ENCODE measurements around the gene IP6K1. TPM values are rescaled to one million over a fixed set of nuclear protein-coding genes. Genes with fewer than 3 reads are reported as not detected.

Gene IP6K1
- total RNA-seq, 4 donors from 2014 or later = 37.8 to 64.9 (median 43.5) TPM

GRCh38 chr3:49703956-49704355 lies 82.4 kb downstream of the IP6K1 start:
- H3K27me3 ChIP-seq = no peaks in the 10 kb centered on the region
- no peaks in the 10 kb centered on the region for H3K9me3 ChIP-seq
- no peak for ATAC-seq
- no peak overlapping the region for H3K27ac ChIP-seq
- peaks cover 0 to 94% of the 10 kb centered on the region in 2 donors for H3K36me3 ChIP-seq
- TF ChIP-seq CTCF (IDR thresholded peaks at IDR 0.05) (no peak), EP300 (IDR thresholded peaks at IDR 0.05) (no peak), POLR2A (IDR thresholded peaks at IDR 0.05) (no peak), POLR2AphosphoS5 (IDR thresholded peaks at IDR 0.05) (no peak)
- peaks cover 0 to 6% (median 0%) of the 10 kb centered on the region in 3 donors for H3K4me1 ChIP-seq
- no peak overlapping the region for H3K4me3 ChIP-seq
- 82% methylated on average over 7 of the region's 7 CpGs; no CpG with 5 or more reads in 1 of the 2 donors for WGBS, 2 donors (ENCODE audit: low coverage in 1 of 2)

GRCh38 chr3:49703443-49703927 lies 82.9 kb downstream of the IP6K1 start:
- Histone ChIP-seq H3K36me3 (peaks cover 0 to 99% of the 10 kb centered on the region in 2 donors), H3K4me3 (no peak overlapping the region), H3K27me3 (no peaks in the 10 kb centered on the region), H3K4me1 (peaks cover 0 to 6% (median 0%) of the 10 kb centered on the region in 3 donors), H3K9me3 (no peaks in the 10 kb centered on the region), H3K27ac (no peak overlapping the region)
- WGBS, 2 donors (ENCODE audit: low coverage in 1 of 2) = 72% methylated on average over 5 of the region's 14 CpGs; no CpG with 5 or more reads in 1 of the 2 donors
- TF ChIP-seq CTCF (IDR thresholded peaks at IDR 0.05) (peak in 3 of 4 experiments; percentile 73 to 85 (median 80)), EP300 (IDR thresholded peaks at IDR 0.05) (no peak)
- peak; percentile 82 for ATAC-seq

GRCh38 chr3:49702672-49703071 lies 83.7 kb downstream of the IP6K1 start:
- Histone ChIP-seq H3K4me1 (peaks cover 0 to 6% (median 0%) of the 10 kb centered on the region in 3 donors), H3K27me3 (no peaks in the 10 kb centered on the region), H3K36me3 (peaks cover 0 to 100% of the 10 kb centered on the region in 2 donors), H3K9me3 (no peaks in the 10 kb centered on the region), H3K27ac (no peak overlapping the region), H3K4me3 (no peak overlapping the region)
- ATAC-seq = no peak
- no peak for TF ChIP-seq CTCF (IDR thresholded peaks at IDR 0.05)
- no peak for TF ChIP-seq POLR2AphosphoS5 (IDR thresholded peaks at IDR 0.05)
- no peak for TF ChIP-seq POLR2A (IDR thresholded peaks at IDR 0.05)
- no peak for TF ChIP-seq EP300 (IDR thresholded peaks at IDR 0.05)
- WGBS, 2 donors (ENCODE audit: low coverage in 1 of 2) = 90 to 100% methylated on average over 2 of the region's 11 CpGs

- H3K4me3 ChIP-seq = no peak overlapping the region
- no peaks in the 10 kb centered on the region for H3K9me3 ChIP-seq
- H3K4me1 ChIP-seq = peaks cover 0 to 6% (median 0%) of the 10 kb centered on the region in 3 donors
- no peaks in the 10 kb centered on the region for H3K27me3 ChIP-seq
- no peak for ATAC-seq
- TF ChIP-seq POLR2AphosphoS5 (IDR thresholded peaks at IDR 0.05) = no peak
- TF ChIP-seq POLR2A (IDR thresholded peaks at IDR 0.05) = no peak
- TF ChIP-seq EP300 (IDR thresholded peaks at IDR 0.05) = no peak
- peak in 1 of 4 experiments; percentile 50 for TF ChIP-seq CTCF (IDR thresholded peaks at IDR 0.05)
- WGBS, 2 donors (ENCODE audit: low coverage in 1 of 2) = no CpG with 5 or more reads among the region's 21 CpGs
- peaks cover 0 to 98% of the 10 kb centered on the region in 2 donors for H3K36me3 ChIP-seq
- no peak overlapping the region for H3K27ac ChIP-seq
Measured at GRCh38 chr3:49701388-49702077, 84.8 kb downstream of the IP6K1 start.
